Esophagus squamous epithelium (tissue), 4 donors: ENCODE measurements around the gene DDOST.

Experiments
- POLR2A ChIP-seq, 4 donors: fragments of 450-650 bp; IDR thresholded peaks; one replicate each; pipeline ENCODE4 v1.6.1; 2017; ENCODE audit warnings: antibody characterized with exemption in 4 of 4, mild to moderate bottlenecking in 4 of 4, moderate library complexity in 3 of 4
- TF ChIP-seq, protein P1 (sequence below), 6 experiments: fragments of 450-650 bp in 4 of 6; fragments of 200-600 bp in 2 of 6; sonication (generic) in 2 of 6; IDR thresholded peaks; one replicate each; pipeline ENCODE4 v1.5.1; 2016 to 2019; ENCODE audit warnings: antibody characterized with exemption in 6 of 6, mild to moderate bottlenecking in 4 of 6, moderate library complexity in 4 of 6

DNA sequence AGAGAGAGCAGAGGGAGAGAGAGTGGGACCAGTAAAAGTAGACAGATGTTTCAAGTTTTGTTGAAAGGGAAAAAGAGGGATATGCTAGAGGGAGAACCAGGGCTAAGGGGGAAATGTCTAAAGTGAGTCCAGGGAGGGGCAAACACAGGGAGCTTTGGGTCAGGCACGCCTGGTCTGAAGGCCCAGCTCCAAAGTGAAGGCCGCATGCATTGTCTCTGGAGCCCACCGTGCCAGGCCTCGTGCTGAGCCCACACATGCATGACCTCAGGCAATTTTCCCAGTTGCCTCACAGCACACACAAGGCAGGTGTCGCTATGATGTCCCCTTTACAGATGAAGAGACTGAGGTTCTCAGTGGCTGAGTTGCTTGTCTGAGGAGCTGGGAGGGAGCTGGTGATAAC is 40.7 kb upstream of the DDOST start:
- TF ChIP-seq, protein P1, sequence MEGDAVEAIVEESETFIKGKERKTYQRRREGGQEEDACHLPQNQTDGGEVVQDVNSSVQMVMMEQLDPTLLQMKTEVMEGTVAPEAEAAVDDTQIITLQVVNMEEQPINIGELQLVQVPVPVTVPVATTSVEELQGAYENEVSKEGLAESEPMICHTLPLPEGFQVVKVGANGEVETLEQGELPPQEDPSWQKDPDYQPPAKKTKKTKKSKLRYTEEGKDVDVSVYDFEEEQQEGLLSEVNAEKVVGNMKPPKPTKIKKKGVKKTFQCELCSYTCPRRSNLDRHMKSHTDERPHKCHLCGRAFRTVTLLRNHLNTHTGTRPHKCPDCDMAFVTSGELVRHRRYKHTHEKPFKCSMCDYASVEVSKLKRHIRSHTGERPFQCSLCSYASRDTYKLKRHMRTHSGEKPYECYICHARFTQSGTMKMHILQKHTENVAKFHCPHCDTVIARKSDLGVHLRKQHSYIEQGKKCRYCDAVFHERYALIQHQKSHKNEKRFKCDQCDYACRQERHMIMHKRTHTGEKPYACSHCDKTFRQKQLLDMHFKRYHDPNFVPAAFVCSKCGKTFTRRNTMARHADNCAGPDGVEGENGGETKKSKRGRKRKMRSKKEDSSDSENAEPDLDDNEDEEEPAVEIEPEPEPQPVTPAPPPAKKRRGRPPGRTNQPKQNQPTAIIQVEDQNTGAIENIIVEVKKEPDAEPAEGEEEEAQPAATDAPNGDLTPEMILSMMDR (IDR thresholded peaks at IDR 0.05), result no peak
- no peak for TF ChIP-seq POLR2A (IDR thresholded peaks at IDR 0.05)
